Heart right ventricle (tissue), 16 donors: Measurements from ENCODE around the gene SLC5A1. TPM values are rescaled to one million over a fixed set of nuclear protein-coding genes. Genes with fewer than 3 reads are reported as not detected.

Experiments
- ATAC-seq, 8 donors: fragments of 200-7000 bp; cut with Tn5 transposase; one replicate each; pipeline ENCODE4 v1.9.1; 2020; ENCODE audit warnings: mild to moderate bottlenecking in 8 of 8, moderate library complexity in 8 of 8, moderate number of reproducible peaks in 1 of 8
- DNase-seq, 2 donors: peaks; one replicate each; pipeline ENCODE4 v3.0.0-alpha.2; 2020
- H3K27ac ChIP-seq, 10 donors: fragments of 200-600 bp; sonication (generic) in 2 of 10; one replicate each; pipeline versions ENCODE4 v1.5.0 to v1.8.0; 2020 to 2022; ENCODE audit warnings: mild to moderate bottlenecking in 3 of 10
- H3K27me3 ChIP-seq, 7 donors: fragments of 200-600 bp; one replicate each; pipeline ENCODE4 v1.8.0; 2021 to 2022; ENCODE audit warnings: mild to moderate bottlenecking in 2 of 7
- H3K36me3 ChIP-seq, 9 donors: fragments of 200-600 bp; sonication (generic) in 1 of 9; one replicate each; pipeline versions ENCODE4 v1.5.0 to v1.8.0; 2020 to 2022; ENCODE audit warnings: mild to moderate bottlenecking in 2 of 9
- H3K4me1 ChIP-seq, 9 donors: fragments of 200-600 bp; sonication (generic) in 1 of 9; one replicate each; pipeline versions ENCODE4 v1.5.0 to v1.8.0; 2020 to 2022; ENCODE audit warnings: mild to moderate bottlenecking in 4 of 9
- H3K4me3 ChIP-seq, 10 donors: fragments of 200-600 bp; sonication (generic) in 2 of 10; one replicate each; pipeline versions ENCODE4 v1.5.0 to v1.8.0; 2020 to 2022; ENCODE audit warnings: mild to moderate bottlenecking in 7 of 10, moderate library complexity in 2 of 10
- H3K9me3 ChIP-seq, 11 donors: fragments of 200-600 bp in 10 of 11; sonication (generic) in 2 of 11; one replicate each; pipeline versions ENCODE4 v1.5.0 to v1.8.0; 2013 to 2022; ENCODE audit warnings: mild to moderate bottlenecking in 2 of 11, control low read depth in 1 of 11, moderate library complexity in 1 of 11
- WGBS, 2 donors: extraction: QIAGEN DNeasy Blood & Tissue Kit; methylation state at CpG; one replicate each; pipeline ENCODE4 v1.1.7; 2013; ENCODE audit warnings: inconsistent platforms in 1 of 2; 5-methylcytosine and 5-hydroxymethylcytosine counted together
- intact Hi-C, 10 donors: fragments of 100-400 bp; cut with DNase I; formaldehyde crosslinking; loops; one replicate each; pipeline versions ENCODE4 v1.11.1 to v1.14.2; 2022
- polyA plus RNA-seq, 2 donors: library from polyadenylated mRNA; stranded (reverse); fragments of 200-250 nt; gene quantifications; one replicate each; pipeline ENCODE4 v1.2.3, GENCODE V29; 2013
- total RNA-seq, 10 donors: library from RNA; stranded (reverse); fragmentation: NEBNext Ultra II Directional in 3 of 10; extraction: Animal tissue kit (Norgen Biotek cat#: 25700) in 3 of 10; gene quantifications; one replicate each; pipeline versions ENCODE4 v1.2.1 to v1.2.4, GENCODE V29; 2021 to 2023
- TF ChIP-seq, protein P1 (sequence below), 9 donors: fragments of 200-600 bp; sonication (generic) in 2 of 9; IDR thresholded peaks; one replicate each; pipeline versions ENCODE4 v1.5.0 to v1.8.0; 2021 to 2022; ENCODE audit warnings: antibody characterized with exemption in 9 of 9, mild to moderate bottlenecking in 5 of 9, moderate library complexity in 1 of 9
- donor health status: Arrhythmogenic right ventricular cardiomyopathy.
- donor health status: ischemic (EF 13 %, LVEDD 7.1; RV severe dilation, severe dysfunction).
- donor health status: healthy with polysubstance abuse.
- donor health status: DM: no; HTN: yes; CAD: no.
- donor health status: DM: no; HTN: no; CAD: no.
- donor health status: ischemic (EF 25% LVEDD 6.9; RV normal size, moderate dysfunction).
- donor health status: ischemic (EF 25% LVEDD 5.7; RV mildly dilated, moderate dysfunction).
- donor health status: healthy.
- donor health status: DM: yes; HTN: yes; CAD: no.
- donor health status: Ischemic cardiomyopathy.
- donor health status: ischemic (EF 35%, LVEDD 5.7; RV mildly dilated, moderate dysfunction).
- donor health status: nonischemic (EF 11% LVEDD 7.7; RV severe dilation, severe dysfunction).
- donor health status: DM: yes; HTN: yes; CAD: no.
- donor health status: PGD.
- donor health status: ischemic (EF 29% LVEDD 5.4; RV normal size, mild dysfunction).
- donor health status: nonischemic (EF 23%, LVEDD 6.1; RV moderate dilation, normal function).

Gene SLC5A1
- total and polyA plus RNA-seq, 12 donors: 12.2 to 186 (median 87.9) TPM

DNA sequence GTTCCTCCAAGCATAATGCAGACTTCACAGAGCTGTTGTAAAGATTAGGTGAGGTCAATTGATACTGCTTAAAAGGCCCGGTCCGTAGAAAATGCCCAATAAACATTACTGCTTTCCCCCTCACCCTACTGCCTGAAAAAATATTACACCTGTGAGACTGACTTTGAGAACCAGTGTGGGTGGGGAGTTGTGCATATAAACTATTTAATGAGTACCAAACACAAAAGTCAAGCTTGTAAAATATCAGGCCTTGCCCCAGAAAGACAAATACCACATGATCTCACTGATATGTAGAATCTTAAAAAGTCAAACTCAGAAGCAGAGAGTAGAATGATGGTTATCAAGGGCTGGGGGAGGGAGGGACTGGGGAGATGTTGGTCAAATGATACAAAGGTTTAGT, 69.3 kb downstream of the SLC5A1 start:
- WGBS, 2 donors: 78 to 84% methylated on average over 2 of the region's 2 CpGs
- Histone ChIP-seq H3K27ac (no peak overlapping the region), H3K36me3 (peaks cover 0 to 33% (median 0%) of the 10 kb centered on the region in 9 donors), H3K4me1 (no peaks in the 10 kb centered on the region), H3K27me3 (peaks cover 0 to 13% (median 0%) of the 10 kb centered on the region in 7 donors), H3K9me3 (no peaks in the 10 kb centered on the region), H3K4me3 (no peak overlapping the region)
- TF ChIP-seq, protein P1, sequence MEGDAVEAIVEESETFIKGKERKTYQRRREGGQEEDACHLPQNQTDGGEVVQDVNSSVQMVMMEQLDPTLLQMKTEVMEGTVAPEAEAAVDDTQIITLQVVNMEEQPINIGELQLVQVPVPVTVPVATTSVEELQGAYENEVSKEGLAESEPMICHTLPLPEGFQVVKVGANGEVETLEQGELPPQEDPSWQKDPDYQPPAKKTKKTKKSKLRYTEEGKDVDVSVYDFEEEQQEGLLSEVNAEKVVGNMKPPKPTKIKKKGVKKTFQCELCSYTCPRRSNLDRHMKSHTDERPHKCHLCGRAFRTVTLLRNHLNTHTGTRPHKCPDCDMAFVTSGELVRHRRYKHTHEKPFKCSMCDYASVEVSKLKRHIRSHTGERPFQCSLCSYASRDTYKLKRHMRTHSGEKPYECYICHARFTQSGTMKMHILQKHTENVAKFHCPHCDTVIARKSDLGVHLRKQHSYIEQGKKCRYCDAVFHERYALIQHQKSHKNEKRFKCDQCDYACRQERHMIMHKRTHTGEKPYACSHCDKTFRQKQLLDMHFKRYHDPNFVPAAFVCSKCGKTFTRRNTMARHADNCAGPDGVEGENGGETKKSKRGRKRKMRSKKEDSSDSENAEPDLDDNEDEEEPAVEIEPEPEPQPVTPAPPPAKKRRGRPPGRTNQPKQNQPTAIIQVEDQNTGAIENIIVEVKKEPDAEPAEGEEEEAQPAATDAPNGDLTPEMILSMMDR (IDR thresholded peaks at IDR 0.05): no peak
- ATAC-seq (no peak), DNase-seq (no peak)
- intact Hi-C loops: loop anchor here in 1 of 10 donors (10.0 kb wide), 1 partner anchor 152 kb away; no protein-coding TSS in a partner anchor

DNA sequence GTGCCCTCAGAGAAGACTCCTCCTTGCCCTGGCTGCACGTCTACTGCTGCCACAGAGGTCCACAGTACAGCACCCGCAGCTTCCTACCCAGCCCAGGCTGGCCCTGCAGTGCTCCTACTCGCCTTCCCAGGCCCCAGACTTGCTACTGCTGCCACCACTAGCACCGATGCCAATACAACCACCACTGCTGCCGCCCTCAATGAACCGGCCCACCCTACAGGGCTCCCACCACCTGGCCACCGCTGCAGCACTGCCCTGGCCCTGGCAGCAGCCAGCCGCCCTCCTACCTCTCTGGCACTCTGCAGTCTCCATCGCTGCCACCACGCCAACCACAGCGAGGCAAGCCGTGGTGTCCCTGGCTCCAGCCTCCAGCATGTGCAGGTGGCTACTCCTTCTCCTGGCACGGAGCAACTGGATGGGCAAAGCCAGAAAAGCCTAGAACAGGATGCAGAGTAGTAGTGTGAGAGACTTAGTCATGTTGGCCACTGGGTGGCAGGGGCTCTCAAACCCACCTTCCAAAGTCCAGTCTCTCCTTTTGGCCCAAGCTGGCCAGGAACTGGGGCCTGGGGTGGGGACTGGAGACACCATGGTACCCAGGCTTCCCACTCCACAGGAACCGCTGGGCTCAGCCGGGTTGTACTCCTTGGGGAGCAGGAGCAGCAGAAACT, 76.6 kb downstream of the SLC5A1 start:
- Histone ChIP-seq H3K4me3 (no peak overlapping the region), H3K27me3 (peaks cover 0 to 5% (median 0%) of the 10 kb centered on the region in 7 donors), H3K9me3 (no peaks in the 10 kb centered on the region), H3K36me3 (no peaks in the 10 kb centered on the region), H3K27ac (no peak overlapping the region), H3K4me1 (no peaks in the 10 kb centered on the region)
- no peak for DNase-seq
- ATAC-seq: peak in 4 of 8 donors; percentile 24 to 49 (median 34)
- intact Hi-C loops: loop anchor here in 1 of 10 donors (10.0 kb wide), 1 partner anchor 145 kb away; no protein-coding TSS in a partner anchor
- TF ChIP-seq, protein P1 (IDR thresholded peaks at IDR 0.05): no peak
- 77 to 87% methylated on average over 15 of the region's 15 CpGs for WGBS, 2 donors

DNA sequence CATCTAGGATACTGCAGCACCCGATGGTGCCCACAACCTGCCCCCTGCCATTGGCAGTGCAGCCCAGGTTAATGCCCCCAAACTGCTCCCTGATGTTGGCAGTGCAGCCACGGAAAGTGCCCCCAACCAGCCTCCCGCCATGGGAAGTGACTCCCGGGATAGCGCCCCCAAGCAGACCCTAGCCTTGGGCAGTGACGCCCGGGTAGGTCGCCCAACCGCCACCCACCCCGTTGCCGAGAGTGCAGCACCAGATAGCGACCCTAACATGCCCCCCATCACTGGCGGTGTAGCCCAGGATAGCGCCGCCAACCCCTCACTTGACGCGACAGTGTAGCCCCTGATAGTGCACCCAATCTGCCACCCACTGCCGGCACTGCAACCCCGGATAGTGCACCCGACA, 77.5 kb downstream of the SLC5A1 start:
- Histone ChIP-seq H3K9me3 (no peaks in the 10 kb centered on the region), H3K4me1 (no peaks in the 10 kb centered on the region), H3K36me3 (no peaks in the 10 kb centered on the region), H3K27ac (no peak overlapping the region), H3K4me3 (no peak overlapping the region), H3K27me3 (no peaks in the 10 kb centered on the region)
- DNase-seq (no peak), ATAC-seq (peak in 1 of 8 donors; percentile 15)
- 94 to 95% methylated on average over 20 of the region's 20 CpGs for WGBS, 2 donors
- intact Hi-C loops: no loop called here
- TF ChIP-seq, protein P1 (IDR thresholded peaks at IDR 0.05): no peak

DNA sequence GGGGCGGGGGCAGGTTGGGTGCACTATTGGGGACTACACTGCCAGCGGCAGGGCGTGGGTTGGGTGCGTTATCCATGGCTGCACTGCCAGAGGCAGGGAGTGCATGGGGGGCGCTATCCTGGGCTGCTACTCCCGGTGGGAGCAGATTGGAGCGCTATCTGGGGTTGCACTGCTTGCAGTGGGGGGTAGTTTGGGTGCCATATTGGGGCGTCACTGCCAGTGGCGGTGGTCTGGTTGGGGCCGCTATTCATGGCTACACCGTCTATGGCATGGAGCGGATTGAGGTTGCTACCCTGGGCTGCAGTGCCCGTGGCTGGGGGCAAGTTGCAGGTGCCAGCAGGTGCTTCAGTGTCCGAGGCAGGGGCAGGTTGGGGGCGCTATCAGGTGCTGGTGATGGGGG, 79.8 kb downstream of the SLC5A1 start:
- H3K36me3 ChIP-seq: no peaks in the 10 kb centered on the region
- ATAC-seq (no peak), DNase-seq (no peak)
- no peak overlapping the region for H3K27ac ChIP-seq
- TF ChIP-seq, protein P1 (IDR thresholded peaks at IDR 0.05): no peak
- intact Hi-C loops: no loop called here
- H3K27me3 ChIP-seq: no peaks in the 10 kb centered on the region
- no peaks in the 10 kb centered on the region for H3K4me1 ChIP-seq
- H3K4me3 ChIP-seq: no peak overlapping the region
- H3K9me3 ChIP-seq: no peaks in the 10 kb centered on the region
- WGBS, 2 donors: 90 to 96% methylated on average over 14 to 15 of the region's 15 CpGs
